ENCODE data around the gene NLGN1. TPM values are rescaled to one million over a fixed set of nuclear protein-coding genes. Genes with fewer than 3 reads are reported as not detected.

NLGN1 gene
- polyA plus RNA-seq, 2 of the 4 experiments (the other 2 are of a cell fraction) = not detected

- CTCF ChIA-PET = no interaction called here
- FAIRE-seq = no peak
- whole genome bisulfite sequencing (ENCODE audit: missing lambda C conversion rate) = 42% methylated on average over 2 of the region's 2 CpGs
Measured at GRCh38 chr3:173938616-173939015, 541.1 kb downstream of the NLGN1 start.

GRCh38 chr3:173939331-173939730, 541.8 kb downstream of the NLGN1 start:
- H3K4me1 ChIP-seq = peaks cover 7% of the 10 kb centered on the region; the same call in 1 of the 3 replicates
- H3K9me3 ChIP-seq = no peaks in the 10 kb centered on the region
- H3K4me2 ChIP-seq = no peak overlapping the region
- POLR2A ChIA-PET = no interaction called here
- 67% methylated on average over 2 of the region's 2 CpGs for WGBS (ENCODE audit: missing lambda C conversion rate)
- FAIRE-seq (no peak), ATAC-seq (no peak), DNase-seq (ENCODE audit: low read depth in 1 of 2, low spot score in 1 of 2) (no peak)
- CTCF ChIA-PET = no interaction called here
- no peak overlapping the region for H3K4me3 ChIP-seq
- no peak for TF ChIP-seq FOSL2 (IDR thresholded peaks at IDR 0.05)
- no peak for TF ChIP-seq FOSL2 (CRISPR knock-in tag; IDR thresholded peaks at IDR 0.05)
- H3K27ac ChIP-seq = no peak overlapping the region

More at GRCh38 chr3:173938616-173939015, 541.1 kb downstream of the NLGN1 start:
- H3K4me3 ChIP-seq = no peak overlapping the region
- H3K4me1 ChIP-seq = peaks cover 7% of the 10 kb centered on the region; the same call in 1 of the 3 replicates
- DNase-seq (ENCODE audit: low read depth in 1 of 2, low spot score in 1 of 2) (no peak), ATAC-seq (no peak)
- no peak for TF ChIP-seq HOXB13 (CRISPR knock-in tag; IDR thresholded peaks at IDR 0.05; ENCODE audit: low read depth)
- TF ChIP-seq HDAC2 (IDR thresholded peaks at IDR 0.05) = no peak
- TF ChIP-seq MAFK (IDR thresholded peaks at IDR 0.05; ENCODE audit: partially characterized antibody) = no peak
- TF ChIP-seq RFX5 (IDR thresholded peaks at IDR 0.05) = no peak
- no peak for TF ChIP-seq ZNF302 (CRISPR knock-in tag; IDR thresholded peaks at IDR 0.05)
- no peak for TF ChIP-seq SREBF2 (IDR thresholded peaks at IDR 0.05)
- TF ChIP-seq CEBPB (IDR thresholded peaks at IDR 0.05) = no peak
- TF ChIP-seq TFCP2L1 (CRISPR knock-in tag; IDR thresholded peaks at IDR 0.05) = no peak
- no peak for TF ChIP-seq MAZ (IDR thresholded peaks at IDR 0.05; ENCODE audit: borderline replicate concordance, low read depth, low read length)
- no peak for TF ChIP-seq ZFP36 (IDR thresholded peaks at IDR 0.05; ENCODE audit: borderline replicate concordance, partially characterized antibody)
- TF ChIP-seq BCL3 (IDR thresholded peaks at IDR 0.05) = no peak
- TF ChIP-seq ATOH8 (CRISPR knock-in tag; IDR thresholded peaks at IDR 0.05; ENCODE audit: low read depth) = no peak
- no peak for TF ChIP-seq EP300 (IDR thresholded peaks at IDR 0.05)
- TF ChIP-seq E2F6 (IDR thresholded peaks at IDR 0.05; ENCODE audit: borderline replicate concordance, low read depth) = no peak
- TF ChIP-seq BHLHE40 (IDR thresholded peaks at IDR 0.05; ENCODE audit: low read depth, low read length) = no peak
- TF ChIP-seq GATA3 (IDR thresholded peaks at IDR 0.05; ENCODE audit: borderline replicate concordance) = no peak
- no peak for TF ChIP-seq CHD4 (IDR thresholded peaks at IDR 0.05; ENCODE audit: borderline replicate concordance)
- POLR2A ChIA-PET = no interaction called here
- H3K4me2 ChIP-seq = peak overlapping the region; percentile 28; the same call in 2 of the 3 replicates
- no peaks in the 10 kb centered on the region for H3K9me3 ChIP-seq
- H3K27ac ChIP-seq = peak overlapping the region; percentile 27 to 33; a peak in 2 of 6 replicates

GRCh38 chr3:173943264-173943663, 545.7 kb downstream of the NLGN1 start:
- no peak overlapping the region for H3K27ac ChIP-seq
- TF ChIP-seq POLR2A (IDR thresholded peaks at IDR 0.05; ENCODE audit: low read length) = no peak
- TF ChIP-seq MAZ (IDR thresholded peaks at IDR 0.05; ENCODE audit: borderline replicate concordance, low read depth, low read length) = no peak
- TF ChIP-seq HDAC2 (IDR thresholded peaks at IDR 0.05) = no peak
- no peaks in the 10 kb centered on the region for H3K9me3 ChIP-seq
- ChIA-PET CTCF (no interaction called here), POLR2A (no interaction called here)
- DNase-seq (ENCODE audit: low read depth in 1 of 2, low spot score in 1 of 2) (no peak), FAIRE-seq (no peak), ATAC-seq (no peak)
- 19% methylated on average over 3 of the region's 3 CpGs for WGBS (ENCODE audit: missing lambda C conversion rate)
- no peak overlapping the region for H3K4me2 ChIP-seq
- H3K4me3 ChIP-seq = no peak overlapping the region
- H3K4me1 ChIP-seq = peaks cover 3% of the 10 kb centered on the region; the same call in 1 of the 3 replicates

- 17% methylated on average over 1 of the region's 1 CpG for WGBS (ENCODE audit: missing lambda C conversion rate)
- FAIRE-seq (no peak), DNase-seq (ENCODE audit: low read depth in 1 of 2, low spot score in 1 of 2) (no peak), ATAC-seq (no peak)
- Histone ChIP-seq H3K27ac (no peak overlapping the region), H3K4me3 (no peak overlapping the region), H3K4me2 (no peak overlapping the region), H3K4me1 (no peaks in the 10 kb centered on the region), H3K9me3 (no peaks in the 10 kb centered on the region)
- ChIA-PET POLR2A (no interaction called here), CTCF (no interaction called here)
- no peak for TF ChIP-seq REST (IDR thresholded peaks at IDR 0.05)
- no peak for TF ChIP-seq CHD4 (IDR thresholded peaks at IDR 0.05; ENCODE audit: borderline replicate concordance)
- TF ChIP-seq POLR2A (IDR thresholded peaks at IDR 0.05; ENCODE audit: low read length) = no peak
- TF ChIP-seq BCL3 (IDR thresholded peaks at IDR 0.05) = no peak
- no peak for TF ChIP-seq TFCP2L1 (CRISPR knock-in tag; IDR thresholded peaks at IDR 0.05)
- TF ChIP-seq E2F6 (IDR thresholded peaks at IDR 0.05; ENCODE audit: borderline replicate concordance, low read depth) = no peak
- no peak for TF ChIP-seq SREBF2 (IDR thresholded peaks at IDR 0.05)
- TF ChIP-seq KDM5A (IDR thresholded peaks at IDR 0.05) = no peak
- TF ChIP-seq FOXS1 (CRISPR knock-in tag; IDR thresholded peaks at IDR 0.05) = no peak
- TF ChIP-seq HDAC2 (IDR thresholded peaks at IDR 0.05) = no peak
Measured at GRCh38 chr3:173945170-173945569, 547.6 kb downstream of the NLGN1 start.
